HG02759 (cell line): ENCODE measurements around the gene SNAI3.

ENCODE experiments used
- ATAC-seq: cut with Tn5 transposase; IDR thresholded peaks from one replicate; pipeline ENCODE4 v1.9.1; 2021; ENCODE audit warnings: mild to moderate bottlenecking, moderate library complexity; ENCODE audit not compliant: unreplicated experiment

Gene SNAI3

GRCh38 chr16:88705801-88706228 lies 19.5 kb upstream of the SNAI3 start:
- ATAC-seq, result peak; percentile 31

DNA sequence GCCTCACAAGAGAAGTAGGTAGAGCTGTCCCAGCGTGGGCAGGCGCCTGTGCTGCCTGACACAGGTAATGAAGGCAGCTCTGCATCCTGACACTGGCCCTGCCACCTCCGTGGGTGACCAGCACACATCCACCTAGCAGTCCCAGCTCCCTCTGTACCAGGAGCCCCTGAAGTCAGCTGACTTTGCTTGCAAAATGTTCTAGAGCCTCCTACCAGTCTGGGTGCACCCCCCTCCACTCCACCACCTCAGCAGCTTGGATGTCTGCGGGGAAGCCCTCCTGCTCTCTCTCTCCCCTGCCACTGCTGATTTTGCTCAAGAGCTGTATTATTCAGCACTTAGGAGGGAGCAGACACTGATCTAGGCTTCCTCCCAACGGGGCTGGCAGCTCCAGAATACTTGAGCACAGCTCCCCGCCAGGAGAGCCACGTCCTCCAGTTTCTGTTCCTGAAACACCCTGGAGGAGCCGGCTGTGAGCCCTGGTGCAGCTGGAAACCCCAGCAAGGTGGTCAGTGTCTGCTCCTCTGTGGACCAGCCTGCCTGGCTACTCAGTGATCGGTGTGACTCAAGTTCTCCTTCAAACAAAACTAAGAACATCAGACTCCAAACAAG lies 18.9 kb upstream of the SNAI3 start:
- ATAC-seq, result no peak

DNA sequence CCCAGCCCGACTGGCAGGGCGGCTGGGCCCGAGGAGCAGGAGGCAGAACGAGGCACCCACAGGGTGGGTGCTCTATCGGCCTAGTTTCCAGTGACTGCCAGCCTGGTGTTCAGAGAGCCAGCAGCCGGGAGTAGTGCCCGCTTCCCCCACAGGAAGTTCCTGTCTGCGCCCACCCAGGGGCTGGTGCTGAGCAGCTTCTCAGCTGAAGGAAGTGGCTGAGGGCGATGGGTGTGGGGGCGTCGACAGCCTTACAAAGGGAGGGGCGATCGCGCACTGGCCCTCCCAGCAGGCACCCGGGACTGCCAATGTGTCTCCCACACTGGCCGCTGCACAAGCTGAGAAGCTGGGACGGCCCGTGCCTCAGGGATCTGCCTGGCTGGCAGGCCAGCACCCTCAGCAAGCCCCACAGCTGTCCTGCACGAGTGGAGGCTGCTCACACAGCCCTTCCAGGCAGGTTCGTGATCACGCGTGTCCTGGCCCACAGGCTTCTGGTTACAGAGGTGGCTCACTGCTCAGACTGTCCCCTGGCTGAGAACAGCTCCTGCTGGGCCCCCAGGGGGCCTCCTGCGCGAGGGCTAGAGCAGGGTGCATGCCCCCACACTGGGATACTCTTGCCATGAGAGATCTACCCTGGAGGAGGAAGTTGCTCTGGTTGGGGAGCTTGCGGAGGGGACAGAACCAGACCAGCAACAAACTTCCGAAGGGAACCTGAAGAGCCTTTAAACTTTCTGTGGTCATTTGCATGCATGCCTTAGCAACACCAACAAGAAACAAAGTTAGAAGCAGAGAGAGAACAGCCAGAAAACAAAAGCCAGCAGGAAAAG lies 17.4 kb upstream of the SNAI3 start:
- ATAC-seq, result no peak

DNA sequence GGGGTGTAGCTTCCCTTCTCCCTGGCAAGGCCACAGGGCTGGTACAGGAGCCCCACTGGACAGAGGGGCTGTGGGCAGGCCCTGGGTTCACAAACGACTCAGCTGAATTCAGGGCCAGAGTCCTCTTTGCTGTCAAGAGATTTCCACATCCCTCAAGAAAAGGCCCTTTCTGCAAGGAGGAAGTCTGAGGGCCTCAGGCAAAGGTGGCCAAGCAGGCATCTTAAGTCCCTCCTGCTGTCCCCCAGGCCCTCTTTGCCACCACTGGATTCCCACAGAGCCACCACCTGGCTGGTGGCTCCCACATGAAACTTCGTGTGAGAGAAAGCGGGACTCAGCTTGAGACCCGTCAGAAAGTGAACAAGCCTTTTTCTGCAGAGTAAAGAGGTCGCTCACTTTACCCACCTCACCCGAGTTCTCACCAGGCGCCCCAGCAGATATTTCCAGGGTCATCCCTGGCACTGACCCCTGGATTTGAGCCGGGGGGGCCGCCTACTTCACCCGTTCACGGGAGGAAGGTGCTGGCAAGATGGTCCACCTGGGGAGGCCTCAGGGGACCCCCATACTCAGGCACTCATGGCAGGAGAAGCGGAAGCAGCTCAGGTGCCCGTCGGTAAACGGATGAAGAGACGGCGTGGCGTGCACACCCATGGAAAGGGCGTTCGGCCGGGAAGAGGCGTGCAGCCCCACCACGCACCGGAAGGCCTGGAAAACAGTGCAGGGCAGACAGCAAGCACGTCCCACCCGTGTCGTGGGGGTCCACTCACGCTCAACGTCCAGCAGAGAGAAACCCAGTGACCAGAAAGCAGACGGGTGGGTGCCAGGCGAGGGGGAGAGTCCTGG lies 16.3 kb upstream of the SNAI3 start:
- no peak for ATAC-seq

- ATAC-seq, result no peak
Observed at GRCh38 chr16:88701581-88702370, 15.5 kb upstream of the SNAI3 start.

DNA sequence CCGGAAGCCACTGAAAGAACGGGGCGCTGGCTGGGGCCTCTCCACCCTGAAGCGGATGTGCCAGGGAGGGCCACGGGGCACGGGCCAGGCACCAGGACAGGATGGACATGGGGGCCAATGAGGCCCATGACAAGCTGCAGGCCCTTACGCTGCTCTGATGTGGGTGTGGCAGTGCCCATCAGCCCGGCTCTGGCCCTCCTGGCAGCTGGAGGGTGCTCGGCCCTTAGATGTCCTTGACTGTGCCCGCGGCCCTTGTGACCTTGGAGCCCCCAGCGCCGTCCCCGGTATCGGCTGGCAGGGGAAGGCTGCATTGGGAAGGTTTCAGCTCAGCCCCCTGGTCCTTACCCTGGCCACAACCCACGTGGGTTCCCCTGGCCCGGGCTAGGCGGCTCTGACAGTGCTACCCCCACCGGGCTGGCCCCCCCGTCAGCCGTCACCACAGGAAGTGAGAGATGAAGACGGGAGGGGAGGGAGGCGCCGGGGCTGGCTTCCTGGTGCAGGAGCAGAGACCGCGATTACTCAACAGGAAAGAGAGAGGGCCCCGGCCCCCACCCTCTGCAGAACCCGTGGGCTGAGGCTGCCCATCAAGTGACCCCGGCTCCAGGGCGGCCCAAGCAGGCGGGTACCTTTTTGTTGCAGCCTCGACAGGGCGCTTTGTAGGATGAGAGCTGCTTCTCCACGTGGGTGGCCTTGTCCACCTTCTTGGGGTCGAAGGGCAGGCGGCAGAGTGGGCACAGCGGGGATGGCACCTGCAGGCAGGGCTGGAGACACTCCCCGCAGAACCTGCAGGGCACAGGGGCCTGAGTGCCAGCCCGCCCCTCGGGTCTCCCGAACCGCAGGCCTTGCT lies 14.6 kb upstream of the SNAI3 start:
- ATAC-seq, result peak; percentile 75

DNA sequence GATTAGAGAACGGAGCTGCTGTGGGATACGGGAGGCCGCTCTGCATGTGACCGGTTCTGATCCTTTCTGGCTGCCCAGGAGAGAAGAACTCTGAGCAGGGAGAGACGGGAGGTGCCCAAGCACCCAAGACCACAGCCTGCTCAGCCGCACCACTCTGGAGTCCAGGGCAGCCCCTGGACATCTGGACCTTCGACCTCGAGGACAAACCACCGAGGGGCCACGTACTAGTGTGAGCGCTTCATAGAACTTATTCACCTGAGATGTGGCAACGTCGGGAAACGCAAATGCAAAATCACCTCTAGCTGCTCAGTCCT lies 14.0 kb upstream of the SNAI3 start:
- ATAC-seq, result no peak

- no peak for ATAC-seq
Observed at GRCh38 chr16:88699180-88699579, 12.9 kb upstream of the SNAI3 start.

DNA sequence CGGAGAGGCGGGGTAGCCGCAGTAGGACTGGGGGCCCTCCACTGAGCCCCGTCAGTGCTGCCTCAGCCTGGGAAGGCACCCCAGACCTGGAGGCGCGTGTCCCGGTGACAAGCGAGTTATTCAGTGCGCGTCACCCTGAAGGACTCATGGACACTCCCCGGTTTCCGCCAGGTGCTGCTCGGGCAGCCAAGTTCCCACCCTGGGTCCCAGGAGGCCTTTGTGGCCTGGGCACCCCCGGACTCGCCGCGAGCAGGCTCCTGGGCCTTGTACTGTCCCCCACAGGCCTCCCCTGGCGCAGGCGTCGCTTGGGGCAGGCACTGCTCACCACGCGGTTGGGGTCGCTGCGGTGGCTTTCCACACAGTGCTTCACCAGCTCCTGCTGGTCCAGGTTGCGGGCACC lies 12.3 kb upstream of the SNAI3 start:
- ATAC-seq, result no peak

- ATAC-seq, result no peak
Observed at GRCh38 chr16:88697831-88698615, 11.7 kb upstream of the SNAI3 start.

GRCh38 chr16:88697116-88697830 lies 11.0 kb upstream of the SNAI3 start:
- ATAC-seq, result no peak

GRCh38 chr16:88696441-88696840 lies 10.1 kb upstream of the SNAI3 start:
- ATAC-seq, result no peak

- ATAC-seq, result no peak
Observed at GRCh38 chr16:88695753-88696152, 9.4 kb upstream of the SNAI3 start.

DNA sequence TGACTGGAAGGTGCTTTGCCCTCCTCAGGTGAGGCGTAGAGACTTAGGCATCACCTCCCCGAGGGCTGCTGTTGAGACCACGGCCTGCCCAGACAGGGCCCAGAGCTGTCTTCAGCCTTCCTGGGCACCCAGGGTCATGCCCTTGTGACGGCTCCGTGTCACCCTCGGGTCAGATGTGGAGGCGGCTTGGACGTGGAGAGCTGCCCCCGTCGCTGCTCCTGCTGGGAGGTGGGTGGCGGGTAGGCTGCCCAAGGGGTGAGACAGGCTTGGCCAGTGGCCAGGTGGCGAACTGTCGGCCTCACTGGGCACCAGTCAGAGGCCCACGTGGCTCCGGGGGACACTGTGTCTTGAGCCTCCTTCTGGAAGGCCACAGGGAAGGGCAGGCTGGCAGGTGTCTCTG lies 8.9 kb upstream of the SNAI3 start:
- ATAC-seq, result no peak

DNA sequence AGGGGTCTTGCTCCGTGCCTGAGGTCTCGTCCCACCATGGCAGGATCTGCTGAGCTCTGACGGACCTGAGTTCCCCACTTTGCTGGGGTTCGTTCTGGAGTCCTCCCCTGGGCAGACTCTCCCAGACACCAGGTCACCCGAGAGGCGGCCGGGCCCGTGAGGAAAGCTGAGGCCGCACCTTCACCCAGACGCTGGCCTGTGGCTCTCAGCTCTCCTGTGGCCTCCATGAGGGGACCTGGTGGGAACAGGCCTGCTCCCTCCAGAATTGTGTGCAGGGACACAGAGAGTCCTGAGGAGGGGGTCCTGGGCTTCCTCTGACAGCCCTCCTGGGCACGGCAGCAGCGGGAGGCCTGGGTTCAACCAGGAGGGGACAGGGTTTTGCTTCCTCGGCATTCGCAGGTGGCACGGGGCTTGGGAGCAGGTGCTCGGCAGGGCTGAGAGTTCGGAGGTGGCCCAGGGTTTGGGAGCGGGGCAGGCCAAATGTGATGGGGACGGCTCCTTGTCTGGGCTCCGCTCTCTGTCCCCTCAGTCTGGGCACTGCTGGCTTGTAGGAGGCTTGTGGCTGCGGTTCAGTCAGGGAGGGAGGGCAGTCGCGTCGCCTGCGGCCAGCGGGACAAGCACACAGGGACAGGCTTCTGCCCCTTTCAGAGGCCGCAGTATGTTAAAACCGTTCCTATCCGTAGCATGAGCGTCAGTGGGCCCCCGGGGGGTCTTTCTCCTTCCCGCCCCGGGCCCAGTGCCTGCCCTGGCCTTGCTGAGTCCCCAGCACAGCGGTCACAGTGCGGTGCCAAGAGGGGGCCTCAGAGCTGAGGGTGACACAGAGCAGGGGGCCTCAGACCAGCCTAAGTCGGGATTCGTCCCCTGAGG lies 8.1 kb upstream of the SNAI3 start:
- ATAC-seq, result no peak

GRCh38 chr16:88693420-88694177 lies 7.3 kb upstream of the SNAI3 start:
- ATAC-seq, result no peak

DNA sequence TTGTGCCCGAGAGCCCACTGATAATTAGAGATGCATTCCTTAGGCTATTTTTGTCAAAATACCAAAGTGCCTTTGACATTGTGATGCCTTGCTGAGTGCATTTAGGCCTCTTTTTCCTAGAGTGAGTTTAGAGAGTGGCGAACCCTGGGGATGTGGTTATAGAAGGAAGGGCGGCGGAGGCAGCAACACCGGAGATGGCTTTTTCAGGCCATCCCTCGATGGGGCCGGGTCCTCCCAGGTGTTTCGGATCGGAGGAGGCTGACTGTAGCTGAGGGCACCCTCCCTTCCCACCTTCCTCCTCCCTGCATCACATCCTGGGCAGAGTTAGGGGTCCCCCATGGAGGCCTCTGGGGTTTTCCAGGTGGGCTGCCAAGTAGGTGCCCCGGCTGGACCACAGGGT lies 6.6 kb upstream of the SNAI3 start:
- no peak for ATAC-seq
